ENCODE results near the gene NUAK1. TPM values are rescaled to one million over a fixed set of nuclear protein-coding genes. Genes with fewer than 3 reads are reported as not detected.

NUAK1 gene
- total and polyA plus RNA-seq, 2 donors (not counting 1 experiment from before 2014, with no cell fraction given): 5.1 to 20.7 TPM

DNA sequence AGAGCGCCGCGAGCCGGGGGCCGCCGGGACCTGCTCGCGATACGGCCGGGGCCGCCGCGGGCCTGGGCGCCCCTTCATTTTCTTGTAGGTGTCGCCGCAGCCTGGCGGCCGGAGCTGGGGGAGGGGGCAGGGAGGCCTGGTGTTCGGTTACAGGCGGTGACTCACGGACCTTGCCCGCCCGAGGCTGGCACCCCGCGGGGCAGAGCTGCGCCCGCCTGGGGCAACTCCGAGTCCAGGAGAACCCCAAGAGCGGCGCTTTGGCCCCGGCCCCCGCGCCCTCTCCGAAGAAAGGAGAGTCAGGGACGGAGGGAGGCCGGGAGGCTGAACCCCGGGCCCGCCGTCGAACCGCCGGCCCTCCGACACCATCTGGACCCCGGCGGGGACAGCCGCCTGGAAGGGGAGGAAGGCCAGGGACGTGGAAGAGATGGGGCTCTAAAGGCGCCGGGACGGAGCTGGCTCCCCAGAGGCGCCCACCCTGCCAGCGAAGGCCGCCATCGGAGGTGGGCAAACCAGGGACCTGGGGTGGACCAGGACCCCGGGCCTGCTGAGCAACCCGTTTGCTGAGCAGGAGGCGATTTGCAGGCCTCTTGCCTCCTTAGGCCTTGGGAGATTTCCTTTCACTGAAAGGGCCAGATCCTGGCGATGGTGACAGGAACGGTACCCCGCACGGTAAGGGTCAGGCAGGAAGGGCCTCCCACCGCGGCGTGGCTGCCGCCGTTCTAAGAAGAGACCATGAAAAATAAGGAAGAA lies 843 bp upstream of the NUAK1 start:
- TF ChIP-seq, protein P1, sequence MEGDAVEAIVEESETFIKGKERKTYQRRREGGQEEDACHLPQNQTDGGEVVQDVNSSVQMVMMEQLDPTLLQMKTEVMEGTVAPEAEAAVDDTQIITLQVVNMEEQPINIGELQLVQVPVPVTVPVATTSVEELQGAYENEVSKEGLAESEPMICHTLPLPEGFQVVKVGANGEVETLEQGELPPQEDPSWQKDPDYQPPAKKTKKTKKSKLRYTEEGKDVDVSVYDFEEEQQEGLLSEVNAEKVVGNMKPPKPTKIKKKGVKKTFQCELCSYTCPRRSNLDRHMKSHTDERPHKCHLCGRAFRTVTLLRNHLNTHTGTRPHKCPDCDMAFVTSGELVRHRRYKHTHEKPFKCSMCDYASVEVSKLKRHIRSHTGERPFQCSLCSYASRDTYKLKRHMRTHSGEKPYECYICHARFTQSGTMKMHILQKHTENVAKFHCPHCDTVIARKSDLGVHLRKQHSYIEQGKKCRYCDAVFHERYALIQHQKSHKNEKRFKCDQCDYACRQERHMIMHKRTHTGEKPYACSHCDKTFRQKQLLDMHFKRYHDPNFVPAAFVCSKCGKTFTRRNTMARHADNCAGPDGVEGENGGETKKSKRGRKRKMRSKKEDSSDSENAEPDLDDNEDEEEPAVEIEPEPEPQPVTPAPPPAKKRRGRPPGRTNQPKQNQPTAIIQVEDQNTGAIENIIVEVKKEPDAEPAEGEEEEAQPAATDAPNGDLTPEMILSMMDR (conservative IDR thresholded peaks at IDR 0.05 in 1 of 2, IDR thresholded peaks at IDR 0.05 in 1 of 2; ENCODE audit: low read depth in 1 of 2, low read length in 2 of 2): no peak
- Histone ChIP-seq H3K79me2 (ENCODE audit: control insufficient read depth, insufficient read depth, low read length) (peaks cover 5% of the 10 kb centered on the region), H3K4me2 (ENCODE audit: extremely low read depth, insufficient read depth, low read length) (peak overlapping the region; percentile 84), H3K9ac (ENCODE audit: insufficient read depth, low read length) (peak overlapping the region; percentile 77), H4K20me1 (ENCODE audit: control insufficient read depth, extremely low read depth, insufficient read depth, low read length) (no peaks in the 10 kb centered on the region), H3K9me3 (ENCODE audit: control insufficient read depth, insufficient read depth, low read depth, low read length) (no peaks in the 10 kb centered on the region), H3K4me3 (replicated peaks in 1 of 4; ENCODE audit: control extremely low read depth in 1 of 4, insufficient read depth in 1 of 4, low read depth in 3 of 4, low read length in 4 of 4) (peak overlapping the region; percentile 73 to 75 (median 74)), H3K27ac (ENCODE audit: insufficient read depth, low read length) (peak overlapping the region; percentile 67), H3K36me3 (ENCODE audit: control insufficient read depth, insufficient read depth, low read length) (no peaks in the 10 kb centered on the region), H3K4me1 (ENCODE audit: control insufficient read depth, extremely low read depth, insufficient read depth, low read length) (peaks cover 18% of the 10 kb centered on the region), H2AFZ (ENCODE audit: low read length) (peak overlapping the region; percentile 58), H3K27me3 (ENCODE audit: control insufficient read depth, insufficient read depth, low read length) (no peaks in the 10 kb centered on the region)
- DNase-seq (ENCODE audit: low read depth in 2 of 2): peak; percentile 76 to 82

- Histone ChIP-seq H3K36me3 (ENCODE audit: control insufficient read depth, insufficient read depth, low read length) (no peaks in the 10 kb centered on the region), H3K9me3 (ENCODE audit: control insufficient read depth, insufficient read depth, low read depth, low read length) (no peaks in the 10 kb centered on the region), H3K9ac (ENCODE audit: insufficient read depth, low read length) (peak overlapping the region; percentile 77), H3K27me3 (ENCODE audit: control insufficient read depth, insufficient read depth, low read length) (no peaks in the 10 kb centered on the region), H3K4me2 (ENCODE audit: extremely low read depth, insufficient read depth, low read length) (peak overlapping the region; percentile 87), H3K79me2 (ENCODE audit: control insufficient read depth, insufficient read depth, low read length) (peaks cover 8% of the 10 kb centered on the region), H4K20me1 (ENCODE audit: control insufficient read depth, extremely low read depth, insufficient read depth, low read length) (no peaks in the 10 kb centered on the region), H3K4me1 (ENCODE audit: control insufficient read depth, extremely low read depth, insufficient read depth, low read length) (peaks cover 23% of the 10 kb centered on the region), H3K4me3 (replicated peaks in 1 of 4; ENCODE audit: control extremely low read depth in 1 of 4, insufficient read depth in 1 of 4, low read depth in 3 of 4, low read length in 4 of 4) (peak overlapping the region; percentile 66 to 80 (median 74)), H2AFZ (ENCODE audit: low read length) (peak overlapping the region; percentile 13), H3K27ac (ENCODE audit: insufficient read depth, low read length) (peak overlapping the region; percentile 67)
- no peak for DNase-seq (ENCODE audit: low read depth in 2 of 2)
- no peak for TF ChIP-seq EZH2 (IDR thresholded peaks at IDR 0.05; ENCODE audit: low read length, missing control alignments)
- TF ChIP-seq, protein P1 (conservative IDR thresholded peaks at IDR 0.05 in 1 of 2, IDR thresholded peaks at IDR 0.05 in 1 of 2; ENCODE audit: low read depth in 1 of 2, low read length in 2 of 2): no peak
Measured at GRCh38 chr12:106138357-106138632, 459 bp downstream of the NUAK1 start.

- peaks cover 8% of the 10 kb centered on the region for H3K79me2 ChIP-seq (ENCODE audit: control insufficient read depth, insufficient read depth, low read length)
- peak overlapping the region; percentile 67 for H3K27ac ChIP-seq (ENCODE audit: insufficient read depth, low read length)
- H3K36me3 ChIP-seq (ENCODE audit: control insufficient read depth, insufficient read depth, low read length): no peaks in the 10 kb centered on the region
- peak overlapping the region; percentile 43 for H2AFZ ChIP-seq (ENCODE audit: low read length)
- no peak for DNase-seq (ENCODE audit: low read depth in 2 of 2)
- no peak for TF ChIP-seq EZH2 (IDR thresholded peaks at IDR 0.05; ENCODE audit: low read length, missing control alignments)
- TF ChIP-seq, protein P1 (conservative IDR thresholded peaks at IDR 0.05 in 1 of 2, IDR thresholded peaks at IDR 0.05 in 1 of 2; ENCODE audit: low read depth in 1 of 2, low read length in 2 of 2): no peak
- peaks cover 26% of the 10 kb centered on the region for H3K4me1 ChIP-seq (ENCODE audit: control insufficient read depth, extremely low read depth, insufficient read depth, low read length)
- peak overlapping the region; percentile 77 for H3K9ac ChIP-seq (ENCODE audit: insufficient read depth, low read length)
- no peaks in the 10 kb centered on the region for H3K27me3 ChIP-seq (ENCODE audit: control insufficient read depth, insufficient read depth, low read length)
- peak overlapping the region; percentile 87 for H3K4me2 ChIP-seq (ENCODE audit: extremely low read depth, insufficient read depth, low read length)
- H3K4me3 ChIP-seq (replicated peaks in 1 of 4; ENCODE audit: control extremely low read depth in 1 of 4, insufficient read depth in 1 of 4, low read depth in 3 of 4, low read length in 4 of 4): peak overlapping the region; percentile 66 to 80 (median 74)
- no peaks in the 10 kb centered on the region for H4K20me1 ChIP-seq (ENCODE audit: control insufficient read depth, extremely low read depth, insufficient read depth, low read length)
- H3K9me3 ChIP-seq (ENCODE audit: control insufficient read depth, insufficient read depth, low read depth, low read length): no peaks in the 10 kb centered on the region
Measured at GRCh38 chr12:106137530-106138356, 1.0 kb downstream of the NUAK1 start.
